NCI-H748 treated with DMSO at 0.1 percent for 48 hours (cell line): ENCODE results near the gene CEP250.
"Not testable (repeated sequence)": the region's sequence is repeated elsewhere in the genome, so short reads cannot be mapped to it uniquely, and the experiment has no call there.

Experiments
- DNase-seq: peaks from one replicate; lab custom pipeline; 2025; lab: John Stamatoyannopoulos, UW

The CEP250 gene

DNA sequence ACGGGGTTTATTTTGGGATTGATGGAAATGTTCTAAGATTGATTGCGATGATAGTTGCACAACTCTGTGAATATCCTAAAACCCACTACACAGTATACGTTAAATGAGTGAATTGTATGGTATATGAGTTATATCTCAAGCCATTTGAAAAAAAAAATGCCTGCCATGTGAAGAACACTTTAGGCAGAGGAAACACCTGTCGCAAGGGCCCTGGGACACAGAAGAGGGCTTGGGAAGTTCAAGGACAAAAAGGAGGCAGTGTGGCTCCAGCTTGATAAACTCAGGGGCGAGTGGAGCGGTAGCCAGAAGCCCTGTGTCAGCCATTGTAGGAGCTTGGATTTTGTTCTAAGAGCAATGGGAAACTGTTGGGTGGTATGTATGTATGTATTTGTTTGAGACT, 37.0 kb downstream of the CEP250 start:
- no peak for DNase-seq

DNA sequence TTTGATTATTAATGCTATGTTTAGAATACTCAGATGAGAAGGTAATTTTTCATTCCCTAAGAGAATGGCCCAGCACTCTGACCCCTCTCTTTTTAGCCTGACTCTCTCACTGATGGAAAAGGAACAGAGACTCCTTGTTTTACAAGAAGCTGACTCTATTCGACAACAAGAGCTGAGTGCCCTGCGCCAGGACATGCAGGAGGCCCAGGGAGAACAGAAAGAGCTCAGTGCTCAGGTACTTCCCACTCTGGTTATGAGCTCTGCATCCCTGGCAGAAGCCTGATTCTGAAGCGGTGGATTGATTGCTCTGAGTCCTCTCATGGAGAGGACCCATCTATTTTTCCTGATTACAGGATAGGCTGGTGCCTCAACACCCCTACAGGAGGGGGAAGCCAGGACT, 41.1 kb downstream of the CEP250 start:
- DNase-seq: no peak

DNA sequence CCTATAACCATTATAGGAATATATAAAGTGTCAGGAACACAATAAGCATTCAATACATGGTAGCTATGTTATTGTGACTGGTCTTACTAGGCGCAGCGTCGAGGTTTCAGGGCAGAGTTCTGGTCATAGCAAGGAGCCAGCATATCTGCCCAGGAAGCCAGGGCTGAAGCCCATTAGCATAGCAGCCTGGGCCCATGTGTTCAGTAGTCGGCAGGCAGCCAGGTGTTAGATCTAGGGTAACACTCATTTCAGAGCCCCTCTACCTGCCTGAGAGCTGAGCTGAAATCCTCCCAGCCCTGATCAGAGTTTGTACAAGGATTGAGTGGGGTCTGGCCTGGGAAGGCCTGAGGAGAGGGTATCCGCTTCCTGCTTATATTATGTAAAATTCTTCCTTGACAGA, 41.9 kb downstream of the CEP250 start:
- DNase-seq: no peak

DNA sequence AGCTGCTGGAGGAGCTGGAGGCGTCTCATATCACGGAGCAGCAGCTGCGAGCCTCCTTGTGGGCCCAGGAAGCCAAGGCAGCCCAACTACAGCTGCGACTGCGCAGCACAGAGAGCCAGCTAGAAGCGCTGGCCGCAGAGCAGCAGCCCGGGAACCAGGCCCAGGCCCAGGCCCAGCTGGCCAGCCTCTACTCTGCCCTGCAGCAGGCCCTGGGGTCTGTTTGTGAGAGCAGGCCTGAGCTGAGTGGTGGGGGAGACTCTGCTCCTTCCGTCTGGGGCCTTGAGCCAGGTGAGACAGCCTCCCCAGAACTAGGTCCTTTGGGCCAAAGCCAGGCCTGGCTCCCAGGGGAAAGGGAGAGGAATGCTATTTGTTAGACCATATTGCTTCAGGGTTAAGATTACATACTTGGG, 42.4 kb downstream of the CEP250 start:
- DNase-seq: no peak

DNA sequence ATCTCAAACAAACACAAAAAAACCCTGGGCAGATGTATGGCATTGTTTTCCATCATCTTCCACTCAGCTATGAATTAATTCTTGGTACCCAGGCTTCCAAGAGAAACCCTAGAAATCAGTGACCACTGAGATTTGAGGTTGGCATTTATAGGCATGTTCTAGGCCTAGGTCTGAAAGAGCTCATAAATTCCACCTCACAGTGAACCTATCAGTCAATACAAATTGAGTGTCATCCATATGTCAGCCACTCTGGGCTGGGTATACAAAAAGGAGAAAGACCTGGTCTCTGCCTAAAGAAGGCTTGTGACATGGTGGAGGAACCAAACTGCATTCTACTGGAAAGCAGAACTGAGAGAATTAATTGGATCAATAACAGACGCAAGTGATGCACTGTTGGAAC, 43.9 kb downstream of the CEP250 start:
- no peak for DNase-seq

DNA sequence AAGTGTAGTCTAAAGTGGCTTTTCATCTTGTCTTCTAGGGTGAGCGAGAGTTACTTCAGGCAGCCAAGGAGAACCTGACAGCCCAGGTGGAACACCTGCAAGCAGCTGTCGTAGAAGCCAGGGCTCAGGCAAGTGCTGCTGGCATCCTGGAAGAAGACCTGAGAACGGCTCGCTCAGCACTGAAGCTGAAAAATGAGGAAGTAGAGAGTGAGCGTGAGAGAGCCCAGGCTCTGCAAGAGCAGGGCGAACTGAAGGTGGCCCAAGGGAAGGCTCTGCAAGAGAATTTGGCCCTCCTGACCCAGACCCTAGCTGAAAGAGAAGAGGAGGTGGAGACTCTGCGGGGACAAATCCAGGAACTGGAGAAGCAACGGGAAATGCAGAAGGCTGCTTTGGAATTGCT, 47.0 kb downstream of the CEP250 start:
- DNase-seq: no peak

DNA sequence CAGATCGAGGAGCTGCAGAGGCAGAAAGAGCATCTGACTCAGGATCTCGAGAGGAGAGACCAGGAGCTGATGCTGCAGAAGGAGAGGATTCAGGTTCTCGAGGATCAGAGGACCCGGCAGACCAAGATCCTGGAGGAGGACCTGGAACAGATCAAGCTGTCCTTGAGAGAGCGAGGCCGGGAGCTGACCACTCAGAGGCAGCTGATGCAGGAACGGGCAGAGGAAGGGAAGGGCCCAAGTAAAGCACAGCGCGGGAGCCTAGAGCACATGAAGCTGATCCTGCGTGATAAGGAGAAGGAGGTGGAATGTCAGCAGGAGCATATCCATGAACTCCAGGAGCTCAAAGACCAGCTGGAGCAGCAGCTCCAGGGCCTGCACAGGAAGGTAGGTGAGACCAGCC, 47.9 kb downstream of the CEP250 start:
- no peak for DNase-seq

DNA sequence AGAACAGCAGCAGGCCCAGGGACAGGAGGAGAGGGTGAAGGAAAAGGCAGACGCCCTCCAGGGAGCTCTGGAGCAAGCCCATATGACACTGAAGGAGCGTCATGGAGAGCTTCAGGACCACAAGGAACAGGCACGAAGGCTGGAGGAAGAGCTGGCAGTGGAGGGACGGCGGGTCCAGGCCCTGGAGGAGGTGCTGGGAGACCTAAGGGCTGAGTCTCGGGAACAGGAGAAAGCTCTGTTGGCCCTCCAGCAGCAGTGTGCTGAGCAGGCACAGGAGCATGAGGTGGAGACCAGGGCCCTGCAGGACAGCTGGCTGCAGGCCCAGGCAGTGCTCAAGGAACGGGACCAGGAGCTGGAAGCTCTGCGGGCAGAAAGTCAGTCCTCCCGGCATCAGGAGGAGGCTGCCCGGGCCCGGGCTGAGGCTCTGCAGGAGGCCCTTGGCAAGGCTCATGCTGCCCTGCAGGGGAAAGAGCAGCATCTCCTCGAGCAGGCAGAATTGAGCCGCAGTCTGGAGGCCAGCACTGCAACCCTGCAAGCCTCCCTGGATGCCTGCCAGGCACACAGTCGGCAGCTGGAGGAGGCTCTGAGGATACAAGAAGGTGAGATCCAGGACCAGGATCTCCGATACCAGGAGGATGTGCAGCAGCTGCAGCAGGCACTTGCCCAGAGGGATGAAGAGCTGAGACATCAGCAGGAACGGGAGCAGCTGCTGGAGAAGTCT, 48.6 kb downstream of the CEP250 start:
- no peak for DNase-seq

DNA sequence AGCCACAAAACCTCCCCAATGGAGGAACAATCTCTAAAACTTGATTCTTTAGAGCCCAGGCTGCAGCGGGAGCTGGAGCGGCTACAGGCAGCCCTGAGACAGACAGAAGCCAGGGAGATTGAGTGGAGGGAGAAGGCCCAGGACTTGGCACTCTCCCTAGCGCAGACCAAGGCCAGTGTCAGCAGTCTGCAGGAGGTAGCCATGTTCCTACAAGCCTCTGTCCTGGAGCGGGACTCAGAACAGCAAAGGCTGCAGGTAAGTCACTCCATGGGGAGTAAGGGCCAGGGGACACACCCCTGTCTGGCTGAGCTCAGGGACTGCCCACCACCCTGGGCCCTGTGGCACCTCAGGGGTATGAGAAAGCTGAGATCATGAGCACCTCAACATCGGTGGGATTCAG, 49.4 kb downstream of the CEP250 start:
- DNase-seq: no peak

DNA sequence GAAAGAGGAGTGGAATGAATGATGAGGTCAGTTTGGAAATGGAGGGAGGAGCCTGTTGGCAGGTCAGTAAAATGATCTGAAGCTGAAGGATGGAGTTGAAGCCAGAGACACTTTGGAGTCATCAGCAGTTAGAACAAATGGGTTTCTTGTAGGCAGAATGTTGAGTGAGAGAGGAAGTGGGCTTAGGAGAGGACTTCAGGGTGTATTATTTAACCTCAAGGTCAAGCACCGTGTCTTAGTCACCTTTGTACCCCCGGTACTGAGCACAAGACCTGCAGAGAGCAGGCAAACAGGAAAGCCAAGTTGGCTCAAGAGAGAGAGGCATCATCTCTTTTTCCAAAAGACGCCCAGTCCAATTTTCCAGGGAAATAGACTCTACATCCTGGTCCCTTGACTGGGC, 50.8 kb downstream of the CEP250 start:
- DNase-seq: no peak

DNA sequence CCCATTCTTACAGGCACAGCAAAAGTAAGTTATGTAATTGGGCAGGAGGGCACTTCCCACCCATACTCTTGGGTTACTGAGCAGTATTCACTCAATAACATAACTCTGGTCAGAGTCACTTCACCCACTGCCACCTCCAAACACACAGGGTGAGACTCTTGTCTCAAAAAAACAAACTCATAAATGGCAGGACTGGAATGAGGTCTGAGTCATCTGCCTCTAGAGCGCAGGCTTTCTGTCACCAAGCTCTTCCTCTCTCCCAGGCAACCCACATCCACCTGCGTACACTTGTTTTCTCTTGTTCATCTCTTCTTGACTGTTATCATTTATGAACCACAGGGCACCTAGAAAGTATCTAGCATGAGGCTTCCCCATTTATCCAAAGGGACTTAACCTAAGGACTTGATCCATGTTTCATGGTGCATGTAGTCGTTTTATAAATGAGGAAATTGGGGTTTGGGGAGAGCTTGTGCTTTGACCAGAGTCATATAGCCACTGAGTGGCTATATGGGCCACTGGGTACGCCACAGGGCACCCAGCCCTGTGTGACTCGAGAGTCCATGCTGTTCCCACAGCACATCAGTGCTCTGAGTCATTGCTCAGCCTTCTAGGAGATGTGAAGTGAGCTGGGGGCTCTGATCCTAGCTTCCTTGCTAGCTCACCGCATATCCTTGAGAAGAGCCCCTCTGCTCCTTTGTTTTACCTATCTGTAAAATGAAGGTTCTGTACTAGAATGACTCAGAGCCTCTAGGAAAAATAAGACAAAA, 51.7 kb downstream of the CEP250 start:
- DNase-seq: no peak

DNA sequence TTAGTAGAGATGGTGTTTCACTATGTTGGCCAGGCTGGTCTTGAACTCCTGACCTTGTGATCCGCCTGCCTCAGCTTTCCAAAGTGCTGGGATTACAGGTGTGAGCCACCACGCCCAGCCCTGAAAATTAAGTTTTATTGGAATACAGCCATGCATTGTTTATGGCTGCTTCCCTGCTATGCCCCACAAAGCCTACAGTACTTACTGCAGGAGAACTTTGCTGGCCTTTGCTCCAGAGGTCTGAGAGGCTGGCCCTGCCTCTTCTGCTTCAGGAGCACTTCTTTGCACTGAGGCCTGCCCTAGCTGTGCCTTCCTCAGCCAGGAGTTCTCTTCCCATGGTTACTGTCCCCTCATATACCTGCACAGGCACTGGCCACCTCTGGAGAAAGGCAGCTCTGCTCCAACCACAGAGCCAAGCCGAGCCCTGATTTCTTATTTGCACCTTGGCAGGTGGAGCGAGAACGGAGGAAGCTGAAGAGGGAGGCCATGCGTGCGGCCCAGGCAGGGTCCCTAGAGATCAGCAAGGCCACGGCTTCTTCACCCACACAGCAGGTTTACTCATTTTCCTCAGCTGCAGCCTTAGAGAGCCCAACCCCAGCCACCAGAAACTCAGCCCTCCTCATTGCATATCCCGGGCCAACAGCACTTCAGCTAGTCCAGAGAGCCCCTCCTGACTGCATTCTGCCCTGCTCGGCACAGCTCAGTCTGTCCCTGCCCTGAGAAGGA, 53.3 kb downstream of the CEP250 start:
- no peak for DNase-seq

DNA sequence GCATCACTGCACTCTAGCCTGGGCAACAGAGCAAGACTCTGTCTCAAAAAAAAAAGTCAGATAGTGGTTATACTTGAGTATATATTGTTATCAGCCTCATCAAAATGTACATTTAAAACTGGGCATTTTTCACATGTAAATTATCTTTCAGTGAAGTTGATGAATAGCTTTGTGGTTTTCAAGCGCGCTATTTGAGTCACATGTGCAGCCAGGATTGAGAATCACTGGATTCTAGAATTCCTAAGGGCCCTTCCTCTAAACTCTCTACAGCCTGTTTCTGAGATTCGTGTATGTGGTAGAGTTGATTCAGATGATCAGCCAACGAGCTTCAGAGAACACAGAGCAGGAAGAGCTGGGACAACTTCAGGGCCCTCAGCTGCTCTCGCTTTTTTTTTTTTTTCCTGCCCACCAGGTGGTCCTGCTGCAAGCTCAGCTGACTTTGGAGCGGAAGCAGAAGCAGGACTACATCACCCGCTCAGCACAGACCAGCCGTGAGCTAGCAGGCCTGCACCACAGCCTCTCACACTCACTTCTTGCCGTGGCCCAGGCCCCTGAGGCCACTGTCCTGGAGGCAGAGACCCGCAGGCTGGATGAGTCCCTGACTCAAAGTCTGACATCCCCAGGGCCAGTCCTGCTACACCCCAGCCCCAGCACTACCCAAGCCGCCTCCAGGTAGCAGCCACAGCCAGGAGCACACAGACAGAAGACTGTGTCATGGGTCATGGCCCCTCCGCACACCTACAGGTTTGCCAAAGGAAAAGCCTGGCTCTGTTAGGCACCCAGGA, 55.7 kb downstream of the CEP250 start:
- no peak for DNase-seq

DNA sequence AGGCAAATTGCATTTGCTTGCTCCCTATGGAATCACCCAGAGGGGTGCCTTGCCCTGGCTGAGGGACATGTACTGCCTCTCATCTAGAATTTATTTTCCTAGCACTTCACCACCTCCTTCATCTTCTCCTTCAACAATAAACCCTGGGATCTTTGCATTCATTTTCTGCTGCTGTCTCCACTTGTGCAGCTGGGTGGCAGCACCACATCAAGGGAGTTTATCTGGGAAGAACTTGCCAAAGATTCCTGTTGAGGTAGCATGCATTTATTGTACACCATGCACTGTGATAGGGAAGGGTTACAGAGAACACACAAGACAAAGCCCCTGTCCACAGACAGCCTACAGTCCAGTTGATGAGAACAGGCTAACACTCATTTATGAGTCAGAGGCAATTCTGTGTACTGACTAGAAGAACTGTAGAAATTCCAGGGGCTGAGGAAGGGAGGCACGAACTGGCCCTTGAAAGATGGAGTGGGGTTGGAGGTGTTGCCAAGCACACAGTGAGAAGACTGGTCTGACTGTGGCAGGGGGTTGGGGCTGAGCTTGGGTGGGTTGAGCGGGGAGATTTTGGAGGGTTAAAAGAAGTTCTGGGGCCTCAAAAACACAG, 56.5 kb downstream of the CEP250 start:
- no peak for DNase-seq

DNA sequence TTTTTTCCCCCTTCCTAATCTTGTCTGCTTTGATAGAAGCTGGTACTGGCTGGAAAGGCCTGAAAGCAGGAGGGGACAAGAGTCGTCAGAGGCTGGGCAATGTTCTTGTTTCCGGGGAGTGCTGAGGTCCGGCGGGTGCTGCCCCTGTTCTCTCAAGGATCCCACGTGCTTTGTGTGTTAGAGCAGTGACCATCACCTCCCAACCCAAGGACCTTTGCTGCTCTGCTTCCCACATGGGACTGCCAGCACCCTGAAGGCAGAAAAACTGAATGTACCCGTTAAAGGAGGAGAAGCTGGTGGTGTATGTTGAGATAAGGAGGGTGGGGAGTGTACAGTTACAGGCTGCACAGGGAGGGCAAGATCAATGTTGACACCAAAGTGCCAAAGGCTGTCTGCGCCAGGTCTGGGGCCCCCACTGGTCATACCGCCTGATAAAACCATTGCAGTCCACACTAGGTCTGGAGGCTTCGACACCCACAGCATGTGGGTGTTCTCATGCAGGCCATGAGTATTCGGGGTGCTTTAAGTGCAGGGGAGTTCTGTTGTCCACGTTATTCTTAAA, 59.1 kb downstream of the CEP250 start:
- DNase-seq: no peak

DNA sequence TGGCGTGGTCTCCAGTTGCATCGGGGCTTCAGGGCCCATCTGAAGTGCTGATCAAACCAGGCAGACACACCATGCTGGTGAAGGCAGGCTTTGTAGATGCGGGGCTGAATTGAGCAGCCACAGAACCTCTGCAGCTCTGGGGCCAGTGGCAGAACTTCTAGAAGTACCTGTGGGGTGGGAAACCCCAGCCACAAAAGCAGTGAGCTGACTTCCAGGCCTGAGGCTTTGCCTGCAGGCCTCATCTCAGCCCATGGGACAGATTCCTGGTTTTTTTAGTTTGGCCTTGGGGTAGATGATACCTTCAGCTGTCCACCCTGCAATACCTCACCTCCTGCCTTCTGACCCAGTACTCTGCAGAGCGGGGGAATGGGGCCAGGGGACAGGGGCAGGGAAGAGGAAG, 59.9 kb downstream of the CEP250 start:
- no peak for DNase-seq

DNA sequence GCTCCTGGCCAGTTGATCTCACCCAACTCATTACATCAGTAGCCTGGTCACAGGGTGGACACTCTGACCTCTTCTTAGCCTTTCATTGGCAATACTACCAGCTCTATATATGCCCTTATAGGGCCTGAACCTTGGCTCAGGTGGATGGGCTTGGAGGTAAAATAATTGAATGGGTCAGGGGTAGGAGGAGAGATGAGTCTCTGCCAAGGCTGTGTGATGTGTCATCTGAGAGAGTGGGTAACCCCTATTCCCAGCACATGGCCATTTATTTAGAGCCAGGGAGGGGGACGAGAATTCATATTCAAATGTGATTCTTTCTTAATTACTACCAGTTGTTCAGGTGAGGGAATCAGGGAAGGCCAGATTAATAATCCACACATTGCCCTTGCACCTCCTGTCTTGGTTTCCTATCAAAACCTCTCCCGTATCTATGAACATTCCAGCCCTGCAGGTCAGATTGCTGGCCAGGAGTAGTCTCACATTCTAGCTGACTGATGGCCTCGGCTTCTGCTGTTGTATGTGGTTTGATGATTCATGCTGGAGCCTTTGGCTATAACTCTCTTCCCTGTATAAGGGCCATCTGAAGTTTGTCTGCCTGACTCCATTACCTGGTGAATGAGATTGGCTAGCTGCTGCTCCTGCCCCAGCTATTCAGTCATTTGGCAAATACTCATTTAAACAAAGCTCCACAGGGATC, 60.7 kb downstream of the CEP250 start:
- DNase-seq: no peak

DNA sequence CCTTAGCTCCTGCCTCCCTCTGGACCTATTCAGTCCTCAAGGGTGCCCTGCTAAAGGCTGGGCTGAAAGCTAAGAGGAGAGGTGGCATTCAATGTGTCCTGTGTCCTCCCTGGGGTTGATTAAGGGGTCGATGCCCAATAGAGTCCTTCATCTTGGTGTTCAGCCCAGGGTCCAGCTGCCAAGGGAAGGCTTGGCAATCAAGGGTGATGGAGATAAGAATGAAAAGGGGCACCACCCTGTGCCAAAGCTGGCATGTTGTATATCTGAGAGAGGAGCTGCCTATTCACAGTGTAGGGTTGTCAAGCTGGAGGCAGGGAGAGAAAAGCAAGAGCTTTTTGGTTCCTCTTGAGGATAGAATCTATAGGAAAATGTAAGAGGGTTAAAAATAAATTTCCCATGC, 61.7 kb downstream of the CEP250 start:
- DNase-seq: no peak

DNA sequence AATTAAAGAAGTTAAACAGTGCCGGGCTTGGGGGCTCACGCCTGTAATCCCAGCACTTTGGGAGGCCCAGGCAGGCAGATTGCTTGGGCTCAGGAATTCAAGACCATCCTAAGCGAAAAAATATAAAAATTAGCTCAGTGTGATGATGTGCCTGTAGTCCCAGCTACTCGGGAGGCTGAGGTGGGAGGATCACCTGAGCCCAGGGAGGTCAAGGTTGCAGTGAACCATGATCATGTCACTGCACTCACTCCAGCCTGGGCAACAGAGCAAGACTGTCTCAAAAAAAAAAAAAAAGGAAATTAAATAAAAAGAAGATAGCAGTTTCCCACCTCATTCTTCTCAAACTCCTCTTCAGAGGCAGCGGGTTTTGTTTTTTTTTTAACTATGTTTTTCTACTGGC, 62.4 kb downstream of the CEP250 start:
- DNase-seq: not testable (repeated sequence)

DNA sequence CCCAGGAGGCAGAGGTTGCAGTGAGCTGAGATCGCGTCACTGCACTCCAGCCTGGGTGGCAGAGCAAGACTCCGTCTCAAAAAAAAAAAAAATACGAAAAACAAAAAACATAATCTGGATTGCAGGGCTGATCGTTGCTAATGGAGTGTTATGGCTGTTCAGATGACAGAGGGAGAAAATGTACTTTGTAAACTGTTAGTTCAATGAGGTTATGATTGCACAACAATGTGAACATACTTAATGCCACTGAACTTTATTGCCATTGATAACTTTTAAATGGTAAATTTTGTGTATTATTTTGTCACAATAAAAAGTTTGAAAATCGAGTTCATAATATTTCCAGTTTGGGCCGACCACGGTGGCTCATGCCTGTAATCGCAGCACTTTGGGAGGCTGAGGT, 63.6 kb downstream of the CEP250 start:
- no peak for DNase-seq

DNA sequence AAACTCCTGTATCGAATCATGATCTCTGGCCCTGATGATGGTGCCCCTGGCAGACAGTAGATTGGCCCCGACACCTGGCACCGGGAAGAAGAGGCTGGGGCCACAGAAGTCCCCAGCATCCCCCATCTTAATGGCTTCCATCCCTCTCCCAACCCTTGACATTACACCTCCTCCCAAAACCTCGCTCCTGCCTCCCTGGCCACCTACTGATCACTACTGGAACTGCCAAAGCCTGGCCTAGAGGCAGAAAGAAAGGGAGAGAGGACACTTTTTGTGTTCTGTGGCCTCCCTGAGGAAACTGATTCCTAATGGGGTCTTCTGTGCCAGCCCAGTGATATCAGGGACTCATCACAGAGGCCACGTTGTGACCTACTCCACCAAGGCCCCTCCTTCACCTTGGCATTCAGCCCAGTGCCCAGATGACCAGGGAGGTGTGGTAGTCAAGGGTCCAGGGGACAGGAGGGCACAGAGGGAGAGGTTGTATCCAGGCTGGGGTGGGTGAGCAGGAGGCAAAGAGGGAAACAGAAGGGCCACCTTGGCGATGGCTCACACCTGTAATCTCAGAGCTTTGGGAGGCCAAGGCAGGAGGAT, 68.0 kb downstream of the CEP250 start:
- DNase-seq: no peak
